Activated T-cell treated with anti-CD3 and anti-CD28 coated beads, Interleukin-2, amount 50 U/mL, for 24 hours (primary cell): ENCODE measurements around the gene EDN2.

Experiments
- DNase-seq: peaks from one replicate; pipeline ENCODE4 v3.0.0-alpha.2; 2020
- H3K27ac Mint-ChIP-seq: 2 replicates; pipeline ENCODE4 v1.8.0; 2020; ENCODE audit warnings: mild to moderate bottlenecking, mixed read lengths
- H3K27me3 Mint-ChIP-seq: 2 replicates; pipeline ENCODE4 v1.8.0; 2020; ENCODE audit warnings: mixed read lengths
- H3K36me3 Mint-ChIP-seq: 2 replicates; pipeline ENCODE4 v1.8.0; 2020; ENCODE audit warnings: low read depth, mixed read lengths
- H3K4me1 Mint-ChIP-seq: 2 replicates; pipeline ENCODE4 v1.8.0; 2020; ENCODE audit warnings: low read depth, mixed read lengths
- H3K4me3 Mint-ChIP-seq: 2 replicates; pipeline ENCODE4 v1.8.0; 2020; ENCODE audit warnings: mild to moderate bottlenecking, moderate library complexity, mixed read lengths
- H3K9me3 Mint-ChIP-seq: 2 replicates; pipeline ENCODE4 v1.8.0; 2020; ENCODE audit warnings: mixed read lengths

Gene EDN2

GRCh38 chr1:41429641-41430035 lies 54.8 kb downstream of the EDN2 start:
- DNase-seq, result no peak
- H3K36me3 Mint-ChIP-seq, result no peaks in the 10 kb centered on the region
- no peaks in the 10 kb centered on the region for H3K4me1 Mint-ChIP-seq
- H3K4me3 Mint-ChIP-seq, result no peak overlapping the region
- peaks cover 29% of the 10 kb centered on the region for H3K27me3 Mint-ChIP-seq
- H3K9me3 Mint-ChIP-seq, result no peaks in the 10 kb centered on the region
- H3K27ac Mint-ChIP-seq, result no peak overlapping the region
